ENCODE results near the gene EPSTI1. TPM values are rescaled to one million over a fixed set of nuclear protein-coding genes. Genes with fewer than 3 reads are reported as not detected.
"Not testable (repeated sequence)": the region's sequence is repeated elsewhere in the genome, so short reads cannot be mapped to it uniquely, and the experiment has no call there.

Gene EPSTI1
- polyA plus RNA-seq, 1 of the 3 experiments (the other 2 are of a cell fraction) = 0.02 TPM

GRCh38 chr13:43041369-43041921 lies 49.4 kb upstream of the EPSTI1 start:
- POLR2A ChIA-PET = no interaction called here
- CTCF ChIA-PET = interaction anchor here (1.0 kb wide), 1 partner anchor 763 kb away, joined by 3 read pairs; no protein-coding TSS in a partner anchor
- H3K36me3 ChIP-seq (replicated peaks in 1 of 2; ENCODE audit: control insufficient read depth in 1 of 2, insufficient read depth in 2 of 2, low read length in 1 of 2) = no peaks in the 10 kb centered on the region
- no peak for TF ChIP-seq GATA2 (CRISPR knock-in tag; IDR thresholded peaks at IDR 0.05)
- no peak for TF ChIP-seq RAD21 (IDR thresholded peaks at IDR 0.05; ENCODE audit: low read length)
- no peak for TF ChIP-seq JUND (IDR thresholded peaks at IDR 0.05)
- no peak for TF ChIP-seq NRF1 (IDR thresholded peaks at IDR 0.05; ENCODE audit: low read depth, low read length)
- no peak for TF ChIP-seq USF2 (IDR thresholded peaks at IDR 0.05; ENCODE audit: borderline replicate concordance, low read depth, low read length)
- no peak for TF ChIP-seq MEF2A (IDR thresholded peaks at IDR 0.05; ENCODE audit: borderline replicate concordance, low read depth)
- no peak for TF ChIP-seq FOXM1 (IDR thresholded peaks at IDR 0.05; ENCODE audit: low read depth)
- TF ChIP-seq, protein P1, sequence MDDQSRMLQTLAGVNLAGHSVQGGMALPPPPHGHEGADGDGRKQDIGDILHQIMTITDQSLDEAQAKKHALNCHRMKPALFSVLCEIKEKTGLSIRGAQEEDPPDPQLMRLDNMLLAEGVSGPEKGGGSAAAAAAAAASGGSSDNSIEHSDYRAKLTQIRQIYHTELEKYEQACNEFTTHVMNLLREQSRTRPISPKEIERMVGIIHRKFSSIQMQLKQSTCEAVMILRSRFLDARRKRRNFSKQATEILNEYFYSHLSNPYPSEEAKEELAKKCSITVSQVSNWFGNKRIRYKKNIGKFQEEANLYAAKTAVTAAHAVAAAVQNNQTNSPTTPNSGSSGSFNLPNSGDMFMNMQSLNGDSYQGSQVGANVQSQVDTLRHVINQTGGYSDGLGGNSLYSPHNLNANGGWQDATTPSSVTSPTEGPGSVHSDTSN (IDR thresholded peaks at IDR 0.05) = no peak
- no peak for TF ChIP-seq TCF12 (IDR thresholded peaks at IDR 0.05)
- TF ChIP-seq SIN3A (IDR thresholded peaks at IDR 0.05; ENCODE audit: borderline replicate concordance, low read depth, low read length) = no peak
- no peak for TF ChIP-seq TAF1 (IDR thresholded peaks at IDR 0.05; ENCODE audit: borderline replicate concordance, low read depth, low read length)
- DNase-seq = no peak
- H3K9ac ChIP-seq = no peak overlapping the region
- no peak overlapping the region for H3K4me2 ChIP-seq
- WGBS (ENCODE audit: low lambda C conversion rate) = 100% methylated on average over 1 of the region's 1 CpG
- H3K4me1 ChIP-seq (ENCODE audit: control insufficient read depth in 1 of 2, insufficient read depth in 2 of 2, low read depth in 1 of 2, low read length in 1 of 2) = no peaks in the 10 kb centered on the region; a peak in 1 of 4 replicates
- peaks cover 8% of the 10 kb centered on the region for H3K79me2 ChIP-seq (ENCODE audit: insufficient read depth)
- no peaks in the 10 kb centered on the region for H3F3A ChIP-seq (replicated peaks; ENCODE audit: insufficient read depth)
- no peaks in the 10 kb centered on the region for H3K9me2 ChIP-seq
- no peaks in the 10 kb centered on the region for H3K9me3 ChIP-seq
- no peak overlapping the region for H3K4me3 ChIP-seq (ENCODE audit: low read depth in 2 of 2, low read length in 1 of 2)
- no peak overlapping the region for H2AFZ ChIP-seq (ENCODE audit: low read depth)
- H3K27me3 ChIP-seq (ENCODE audit: insufficient read depth) = no peaks in the 10 kb centered on the region
- no peak overlapping the region for H3K27ac ChIP-seq (ENCODE audit: low read depth in 2 of 2, low read length in 1 of 2)
- no peaks in the 10 kb centered on the region for H4K20me1 ChIP-seq (ENCODE audit: insufficient read depth)

- H3K27ac ChIP-seq (ENCODE audit: low read depth in 2 of 2, low read length in 1 of 2); H3K36me3 ChIP-seq (replicated peaks in 1 of 2; ENCODE audit: control insufficient read depth in 1 of 2, insufficient read depth in 2 of 2, low read length in 1 of 2); H3K9me2 ChIP-seq; H3F3A ChIP-seq (replicated peaks; ENCODE audit: insufficient read depth); H4K20me1 ChIP-seq (ENCODE audit: insufficient read depth); POLR2A ChIA-PET; H2AFZ ChIP-seq (ENCODE audit: low read depth); H3K4me3 ChIP-seq (ENCODE audit: low read depth in 2 of 2, low read length in 1 of 2); H3K27me3 ChIP-seq (ENCODE audit: insufficient read depth); H3K9me3 ChIP-seq; H3K9ac ChIP-seq; H3K4me2 ChIP-seq; DNase-seq; H3K4me1 ChIP-seq (ENCODE audit: control insufficient read depth in 1 of 2, insufficient read depth in 2 of 2, low read depth in 1 of 2, low read length in 1 of 2): not testable (repeated sequence)
- 98% methylated on average over 13 of the region's 13 CpGs for WGBS (ENCODE audit: low lambda C conversion rate)
- H3K79me2 ChIP-seq (ENCODE audit: insufficient read depth) = peaks cover 12% of the 10 kb centered on the region
- CTCF ChIA-PET = interaction anchor here (1.0 kb wide), 1 partner anchor 764 kb away, joined by 3 read pairs; no protein-coding TSS in a partner anchor
Observed at GRCh38 chr13:43040581-43041368, 48.7 kb upstream of the EPSTI1 start.
